ENCODE measurements around the gene RNPEP.

DNA sequence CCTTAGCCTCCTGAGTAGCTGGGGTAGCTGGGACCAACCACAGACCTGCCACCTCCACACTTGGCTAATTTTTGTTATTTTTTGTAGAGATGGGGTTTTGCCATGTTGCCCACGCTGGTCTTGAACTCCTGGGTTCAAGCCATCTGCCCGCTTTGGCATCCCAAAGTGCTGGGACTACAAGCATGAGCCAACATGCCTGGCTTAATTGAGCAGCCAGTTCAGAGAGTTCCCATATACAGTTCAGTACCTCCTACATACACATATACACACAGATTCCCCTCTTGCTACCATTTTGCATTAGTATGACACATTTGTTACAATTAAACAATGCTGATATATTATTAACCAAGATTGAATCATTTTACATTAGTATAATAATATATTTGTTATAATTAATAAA lies 2.9 kb downstream of the RNPEP start:
- TF ChIP-seq, protein P1, sequence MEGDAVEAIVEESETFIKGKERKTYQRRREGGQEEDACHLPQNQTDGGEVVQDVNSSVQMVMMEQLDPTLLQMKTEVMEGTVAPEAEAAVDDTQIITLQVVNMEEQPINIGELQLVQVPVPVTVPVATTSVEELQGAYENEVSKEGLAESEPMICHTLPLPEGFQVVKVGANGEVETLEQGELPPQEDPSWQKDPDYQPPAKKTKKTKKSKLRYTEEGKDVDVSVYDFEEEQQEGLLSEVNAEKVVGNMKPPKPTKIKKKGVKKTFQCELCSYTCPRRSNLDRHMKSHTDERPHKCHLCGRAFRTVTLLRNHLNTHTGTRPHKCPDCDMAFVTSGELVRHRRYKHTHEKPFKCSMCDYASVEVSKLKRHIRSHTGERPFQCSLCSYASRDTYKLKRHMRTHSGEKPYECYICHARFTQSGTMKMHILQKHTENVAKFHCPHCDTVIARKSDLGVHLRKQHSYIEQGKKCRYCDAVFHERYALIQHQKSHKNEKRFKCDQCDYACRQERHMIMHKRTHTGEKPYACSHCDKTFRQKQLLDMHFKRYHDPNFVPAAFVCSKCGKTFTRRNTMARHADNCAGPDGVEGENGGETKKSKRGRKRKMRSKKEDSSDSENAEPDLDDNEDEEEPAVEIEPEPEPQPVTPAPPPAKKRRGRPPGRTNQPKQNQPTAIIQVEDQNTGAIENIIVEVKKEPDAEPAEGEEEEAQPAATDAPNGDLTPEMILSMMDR (IDR thresholded peaks at IDR 0.05): no peak
- no peak for TF ChIP-seq POLR2A (IDR thresholded peaks at IDR 0.05)
- no peak for TF ChIP-seq POLR2AphosphoS5 (IDR thresholded peaks at IDR 0.05)

Measured in breast epithelium (tissue), 3 donors.